ENCODE results near the gene DDAH2.

DDAH2 gene, protein sequence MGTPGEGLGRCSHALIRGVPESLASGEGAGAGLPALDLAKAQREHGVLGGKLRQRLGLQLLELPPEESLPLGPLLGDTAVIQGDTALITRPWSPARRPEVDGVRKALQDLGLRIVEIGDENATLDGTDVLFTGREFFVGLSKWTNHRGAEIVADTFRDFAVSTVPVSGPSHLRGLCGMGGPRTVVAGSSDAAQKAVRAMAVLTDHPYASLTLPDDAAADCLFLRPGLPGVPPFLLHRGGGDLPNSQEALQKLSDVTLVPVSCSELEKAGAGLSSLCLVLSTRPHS

DNA sequence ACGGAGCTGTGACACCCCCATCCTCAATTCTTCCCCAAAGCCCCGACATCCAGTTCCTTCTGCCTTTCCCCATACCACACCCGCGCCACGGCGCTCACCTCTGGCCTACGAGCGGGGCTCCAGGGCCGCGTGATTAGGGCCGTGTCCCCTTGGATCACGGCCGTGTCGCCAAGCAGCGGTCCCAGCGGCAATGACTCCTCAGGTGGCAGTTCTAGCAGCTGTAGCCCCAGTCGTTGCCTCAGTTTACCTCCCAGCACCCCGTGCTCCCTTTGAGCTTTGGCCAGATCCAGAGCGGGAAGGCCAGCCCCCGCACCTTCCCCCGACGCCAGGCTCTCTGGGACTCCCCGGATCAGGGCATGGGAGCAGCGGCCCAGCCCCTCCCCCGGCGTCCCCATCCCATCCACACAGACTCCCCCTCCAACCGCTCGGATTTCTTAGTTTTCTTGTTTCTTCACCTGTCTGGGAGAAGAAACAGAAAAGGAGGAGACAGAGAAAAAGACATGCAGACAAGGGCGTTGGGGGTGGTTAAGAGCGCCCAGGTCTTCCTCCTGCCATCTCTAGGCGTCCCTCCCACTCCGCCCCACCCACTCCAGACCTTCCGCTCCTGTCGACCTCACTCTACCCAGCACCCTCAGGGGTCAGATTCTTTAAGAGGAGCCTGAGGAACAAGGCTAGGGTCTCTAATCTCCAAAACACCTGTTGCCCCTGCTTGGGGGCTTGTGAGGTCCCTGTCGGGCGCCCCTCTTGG is at the start of gene DDAH2:
Gene DDAH2, minus strand, starts transcription at position 533 of the 748 bp plus-strand sequence. Its CDS starts 138 bp downstream, at position 395.
- DNase-seq (ENCODE audit: low spot score): no peak

DNA sequence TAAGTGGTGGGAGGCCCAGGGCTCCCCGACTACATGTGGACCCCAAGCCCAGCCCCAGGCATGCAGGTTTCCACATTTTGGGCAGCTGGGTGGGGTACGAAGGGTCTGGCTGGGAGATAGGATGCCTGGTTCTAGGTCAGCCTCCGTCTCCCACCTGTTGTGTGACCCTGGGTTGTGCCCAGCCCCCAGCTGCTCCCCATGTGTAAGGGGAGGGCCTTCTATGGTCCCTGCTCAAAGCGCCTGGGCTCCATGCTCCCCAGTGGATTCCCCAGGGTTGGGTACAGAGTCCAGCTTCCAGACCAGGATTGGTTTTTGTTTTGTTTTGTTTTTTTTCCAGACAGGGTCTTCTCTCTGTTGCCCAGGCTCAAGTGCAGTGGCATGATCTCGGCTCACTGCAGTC is 49.1 kb upstream of the DDAH2 start:
- no peak for DNase-seq (ENCODE audit: low spot score)

DNA sequence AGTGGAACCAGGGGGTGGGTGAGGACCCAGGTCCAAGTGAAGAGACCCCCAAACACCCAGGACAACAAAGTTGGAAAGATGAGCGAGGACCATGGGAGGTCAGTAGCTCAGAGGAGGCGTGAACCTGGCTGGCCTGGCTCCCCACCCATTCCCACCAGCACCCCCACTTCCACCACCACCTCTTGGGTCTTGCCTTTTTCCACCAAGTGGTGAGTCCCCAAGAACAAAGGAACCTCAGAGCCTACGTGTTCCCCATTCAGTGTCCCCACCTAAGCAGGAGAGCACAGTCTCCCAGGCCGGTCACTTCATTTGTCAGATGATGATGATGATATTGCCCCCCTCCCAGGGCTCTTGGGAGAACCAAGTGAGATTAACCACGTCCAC is 48.6 kb upstream of the DDAH2 start:
- no peak for DNase-seq (ENCODE audit: low spot score)

DNA sequence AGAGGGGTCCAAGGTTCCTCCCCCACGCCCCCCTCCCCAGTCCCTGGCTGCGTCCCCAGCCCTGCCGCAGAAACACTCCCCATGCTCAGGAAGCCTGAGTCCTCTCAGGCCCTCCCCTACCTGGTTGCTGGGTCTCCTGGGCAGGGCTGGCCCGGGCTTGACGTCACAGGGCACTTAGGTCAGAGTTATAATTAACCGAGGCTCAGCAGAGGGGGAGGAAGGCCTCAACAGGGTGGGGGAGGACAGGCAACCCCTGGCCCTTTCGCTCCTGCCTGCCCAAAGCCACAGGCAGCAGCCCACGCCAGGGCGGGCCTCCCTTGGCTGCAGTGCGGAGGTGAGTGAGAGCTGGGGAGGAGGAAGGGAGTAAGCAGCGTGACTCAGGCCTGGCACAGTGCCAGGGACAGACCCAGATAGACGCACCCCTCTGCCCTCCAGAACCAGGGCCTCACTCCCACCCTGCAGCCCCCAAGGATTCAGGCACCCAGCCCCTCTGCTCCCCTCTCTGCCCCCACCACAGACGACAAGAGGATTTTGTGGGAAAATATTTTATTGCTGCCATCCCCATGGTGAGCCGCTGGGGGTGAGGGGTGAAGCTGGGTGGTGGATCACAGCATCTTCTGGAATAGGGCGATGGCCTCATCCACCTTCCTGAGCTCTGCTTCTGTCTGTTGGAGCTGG is 48.0 kb upstream of the DDAH2 start, which contains the start of gene VWA7:
Gene VWA7, minus strand, starts transcription at position 340 of the 678 bp plus-strand sequence. CDS start 549 bp downstream, outside the sequence.
- DNase-seq (ENCODE audit: low spot score): peak; percentile 77

DNA sequence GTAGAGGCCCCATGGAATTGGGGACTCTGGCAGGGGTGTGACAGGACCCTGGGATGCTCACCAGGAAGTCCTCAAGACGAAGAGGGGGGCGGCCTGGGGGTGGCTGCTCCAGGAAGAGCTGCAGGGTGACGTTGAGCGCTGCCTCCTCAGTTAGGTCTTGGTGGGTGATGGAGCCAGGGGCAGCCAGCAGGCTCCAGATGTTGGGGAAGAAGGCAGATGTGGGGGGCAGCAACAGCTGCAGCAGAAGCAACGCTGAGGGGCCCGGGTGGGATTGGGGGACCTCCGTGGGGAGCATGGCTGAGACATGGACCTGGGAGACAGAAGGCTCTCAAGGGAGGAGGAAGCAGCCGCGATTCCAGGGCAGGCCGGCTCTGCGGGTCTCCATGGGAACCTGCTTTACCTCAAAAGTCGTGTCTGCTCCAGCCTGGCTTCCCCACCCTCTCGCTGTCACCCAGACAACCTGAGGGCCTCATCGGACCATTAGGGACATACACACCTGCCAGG is 47.4 kb upstream of the DDAH2 start:
- DNase-seq (ENCODE audit: low spot score): no peak

DNA sequence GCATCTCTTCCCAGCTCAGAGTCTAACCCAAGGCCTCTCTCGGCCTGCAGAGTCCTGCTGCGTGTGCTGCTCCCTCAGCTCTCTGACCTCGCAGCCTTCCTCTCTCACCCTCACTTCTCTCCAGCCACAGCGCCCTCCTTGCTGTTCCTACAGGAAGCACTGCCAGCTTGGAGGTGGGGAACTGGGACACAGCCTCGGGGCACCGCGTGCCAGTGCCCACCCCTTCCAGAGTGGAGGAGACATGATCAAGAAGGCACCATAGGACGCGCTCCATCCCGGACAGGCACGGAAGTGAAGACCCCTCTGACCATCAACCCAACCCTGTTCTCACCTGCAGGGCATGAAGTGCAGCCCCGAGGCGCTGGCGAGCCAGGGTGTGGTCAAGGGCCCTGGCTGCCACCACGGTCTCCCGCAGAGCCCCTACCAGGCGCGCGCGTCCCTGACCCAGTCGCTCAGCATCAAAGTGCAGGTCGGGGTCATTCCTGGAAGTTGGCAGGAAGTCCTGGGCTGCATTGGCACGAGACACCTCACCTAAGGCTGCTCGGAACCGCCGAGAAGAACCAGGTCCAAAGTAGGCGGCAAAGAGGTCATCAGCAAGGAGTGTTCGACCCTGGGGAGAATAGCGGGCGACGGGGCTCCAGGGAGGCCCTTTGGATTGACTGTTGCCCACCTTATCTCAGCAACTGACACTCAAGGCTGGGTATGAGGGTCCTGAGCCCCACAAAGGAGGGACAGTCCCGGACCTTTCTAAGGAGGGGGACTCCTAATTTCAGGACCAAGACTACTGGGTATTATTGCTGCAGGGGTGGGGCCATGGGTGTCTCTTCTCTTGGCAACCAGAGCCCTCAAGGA is 46.8 kb upstream of the DDAH2 start:
- DNase-seq (ENCODE audit: low spot score): no peak

DNA sequence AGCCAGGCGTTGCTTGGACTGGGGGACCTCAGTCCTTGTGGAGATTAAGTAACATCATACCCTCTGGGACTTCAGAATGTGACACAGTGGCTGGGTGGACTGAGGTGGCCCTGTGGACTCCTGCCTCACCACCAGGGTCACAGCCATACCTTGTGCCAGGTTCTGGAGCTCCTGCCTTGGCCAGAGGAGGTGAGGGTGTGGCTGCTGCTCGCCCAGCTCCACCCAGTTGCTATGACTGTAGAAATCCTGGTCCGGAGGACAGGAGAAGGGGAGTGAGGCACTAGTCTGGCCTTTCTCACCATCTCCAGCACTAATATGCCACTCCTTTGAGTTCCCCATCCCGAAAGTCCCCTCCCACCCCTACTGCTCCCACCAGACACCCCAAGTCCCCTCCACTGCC is 46.1 kb upstream of the DDAH2 start:
- no peak for DNase-seq (ENCODE audit: low spot score)

DNA sequence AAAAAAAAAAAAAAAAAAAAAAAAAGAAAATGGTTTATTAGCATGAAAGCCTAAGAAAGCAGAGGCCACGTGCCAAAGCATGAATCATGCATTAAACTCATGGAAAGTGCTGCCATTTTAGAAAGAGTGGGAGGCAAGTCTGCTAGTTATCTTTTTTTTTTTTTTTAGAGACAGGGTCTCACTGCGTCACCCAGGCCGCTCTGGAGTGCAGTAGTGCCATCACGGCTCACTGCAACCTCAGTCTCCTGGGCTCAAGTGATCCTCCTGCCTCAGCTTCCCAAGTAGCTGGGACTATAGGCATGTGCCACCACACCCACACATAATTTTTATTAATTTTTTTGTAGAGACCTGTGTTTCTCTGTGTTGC is 42.9 kb upstream of the DDAH2 start:
- DNase-seq (ENCODE audit: low spot score): no peak

DNA sequence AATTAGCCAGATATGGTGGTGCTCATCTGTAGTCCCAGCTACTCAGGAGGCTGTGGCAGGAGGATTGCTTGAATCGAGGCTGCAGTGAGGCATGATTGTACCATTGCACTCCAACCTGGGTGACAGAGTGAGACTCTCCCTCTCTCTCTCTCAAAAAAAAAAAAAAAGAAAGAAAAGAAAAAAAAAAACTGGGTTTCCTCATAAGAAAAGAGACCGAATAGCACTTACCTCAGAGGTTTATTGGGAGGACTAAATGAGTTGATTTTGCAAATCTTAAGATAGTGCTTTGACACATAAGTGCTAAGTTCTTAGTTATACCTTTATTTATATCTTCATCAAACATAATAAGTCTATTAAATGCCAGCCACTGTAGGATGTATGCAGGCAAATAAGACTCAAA is 41.8 kb upstream of the DDAH2 start:
- no peak for DNase-seq (ENCODE audit: low spot score)

DNA sequence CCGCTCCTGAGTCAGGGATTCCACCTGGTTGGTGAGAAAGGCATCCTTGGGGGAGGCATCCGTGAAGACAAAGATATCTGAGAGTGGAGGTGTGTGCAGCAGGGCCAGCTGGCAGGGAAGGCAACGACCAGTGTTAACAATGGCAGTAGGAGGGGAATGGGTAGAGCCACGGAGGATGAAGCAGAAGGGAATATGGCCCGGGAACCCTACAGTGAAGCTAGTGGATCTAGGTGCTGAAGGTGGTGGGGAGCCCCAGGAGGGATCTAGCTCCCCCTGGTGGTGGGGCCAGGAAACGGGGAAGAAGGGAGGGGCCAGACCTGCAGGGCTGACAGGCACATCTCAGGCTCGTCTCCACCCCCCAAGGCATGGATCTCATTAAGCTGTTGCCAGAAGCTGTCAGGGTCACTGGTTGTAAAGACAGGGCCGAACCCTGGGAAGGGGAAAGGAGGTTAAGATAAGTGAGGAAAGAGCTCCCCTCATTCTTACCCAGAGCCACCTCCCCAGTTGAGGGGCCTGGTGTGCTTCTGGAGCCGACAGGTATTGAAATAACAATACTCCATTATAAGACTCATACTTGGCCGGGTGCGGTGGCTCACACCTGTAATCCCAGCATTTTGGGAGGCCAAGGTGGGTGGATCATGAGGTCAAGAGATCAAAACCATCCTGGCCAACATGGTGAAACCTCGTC is 40.7 kb upstream of the DDAH2 start:
- DNase-seq (ENCODE audit: low spot score): peak; percentile 82

DNA sequence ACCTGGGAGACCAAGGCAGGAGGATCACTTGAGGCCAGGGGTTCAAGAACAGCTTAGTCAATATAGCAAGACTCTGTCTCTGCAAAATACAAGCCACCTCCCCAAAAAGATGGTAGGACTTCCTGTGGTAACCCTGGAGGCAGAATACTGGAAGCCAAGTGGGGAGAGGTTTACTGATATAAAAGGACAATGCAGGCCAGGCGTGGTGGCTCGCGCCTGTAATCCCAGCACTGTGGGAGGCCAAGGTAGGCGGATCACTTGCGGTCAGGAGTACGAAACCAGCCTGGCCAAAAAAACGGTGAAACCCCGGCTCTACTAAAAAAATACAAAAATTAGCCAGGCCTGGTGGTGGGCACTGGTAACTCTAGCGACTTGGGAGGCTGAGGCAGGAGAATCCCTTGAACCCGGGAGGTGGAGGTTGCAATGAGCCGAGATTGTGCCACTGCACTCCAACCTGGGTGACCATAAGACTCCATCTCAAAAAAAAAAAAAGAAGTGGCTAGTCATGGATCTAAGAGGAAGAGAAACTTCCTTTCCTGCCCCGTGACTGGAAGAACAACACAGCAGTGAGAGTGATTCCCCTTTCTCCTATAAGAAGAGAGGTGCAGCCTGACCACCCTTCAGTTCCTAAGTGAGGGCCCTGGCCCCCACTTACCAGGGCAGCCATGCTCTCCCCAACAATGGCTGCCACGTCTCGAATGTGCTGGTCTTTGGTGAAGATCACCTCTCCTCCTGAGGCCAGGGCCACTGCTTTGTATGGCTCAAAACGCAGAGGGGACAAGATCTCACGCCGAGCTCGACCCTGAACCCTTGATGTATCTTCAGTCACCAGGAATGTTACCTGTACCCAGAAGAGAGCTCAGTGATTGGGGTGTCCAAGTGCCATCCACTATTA is 39.5 kb upstream of the DDAH2 start:
- no peak for DNase-seq (ENCODE audit: low spot score)

DNA sequence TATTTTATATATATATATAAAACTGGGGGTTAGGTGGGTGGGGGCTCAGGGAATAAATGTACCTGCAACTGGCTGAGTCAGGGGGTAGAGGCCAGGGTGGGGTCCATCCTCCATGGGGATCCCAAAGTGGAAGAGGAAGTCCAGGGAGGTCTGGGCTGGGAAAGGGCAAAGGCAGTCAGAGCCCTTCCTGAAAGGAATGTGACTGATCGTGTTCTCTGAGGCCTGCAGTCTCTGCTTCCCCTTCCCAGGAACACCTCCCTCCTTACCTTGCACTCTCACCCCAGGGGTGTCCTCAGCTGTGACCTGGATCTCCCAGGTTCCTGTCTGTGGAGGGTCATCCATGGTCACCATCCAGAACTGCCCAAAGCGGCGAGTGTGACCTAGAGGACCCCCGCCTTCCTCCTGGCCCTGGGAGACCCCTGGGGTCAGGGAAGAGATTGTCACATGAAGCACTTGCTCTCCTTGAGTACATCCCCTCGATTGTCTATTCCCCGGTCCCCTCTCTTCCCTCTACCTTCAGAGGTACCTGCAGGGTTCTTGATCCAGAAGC is 38.1 kb upstream of the DDAH2 start:
- no peak for DNase-seq (ENCODE audit: low spot score)

DNA sequence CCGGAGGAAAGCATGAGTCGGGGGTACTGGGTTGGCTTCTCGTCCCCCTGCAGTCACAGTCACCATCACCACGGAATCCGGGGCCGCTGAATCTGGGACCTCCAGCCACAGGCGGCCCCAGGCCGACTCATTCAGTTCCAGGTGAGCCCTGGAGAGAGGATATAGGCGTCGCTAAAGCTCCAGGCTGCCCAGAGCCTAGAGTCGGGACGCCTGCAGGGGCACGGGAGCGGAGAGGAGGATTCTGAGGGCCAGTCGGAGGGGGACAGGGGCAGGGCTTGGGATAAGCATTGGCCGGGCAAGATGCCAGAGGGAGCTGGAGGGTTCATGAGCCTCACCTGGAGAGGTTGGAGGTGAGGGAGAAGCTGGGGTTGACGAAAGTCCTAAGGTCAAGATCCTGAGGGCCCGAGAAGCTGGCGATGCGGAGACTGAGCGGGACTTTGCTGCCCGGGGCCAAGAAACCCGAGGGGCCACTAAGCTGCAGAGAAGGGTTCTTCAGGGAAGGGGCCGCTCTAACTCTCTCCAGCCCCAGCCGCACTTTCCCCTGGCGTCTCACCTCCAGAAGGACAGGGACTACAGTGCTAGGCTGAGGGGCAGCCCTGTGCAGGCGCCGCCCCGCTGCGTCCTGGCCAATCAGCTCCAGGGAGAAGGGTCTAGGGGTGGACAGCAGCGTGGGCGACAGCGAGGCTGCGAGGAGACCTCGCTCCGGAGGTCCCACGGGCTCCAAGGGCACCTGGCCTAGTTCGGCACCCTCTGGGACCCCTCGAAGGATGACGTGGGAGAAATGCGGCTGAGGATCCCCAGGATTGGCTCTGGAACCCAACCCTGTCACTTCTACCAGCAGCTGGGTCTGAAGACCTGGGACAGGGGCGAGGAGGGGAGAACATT is 37.1 kb upstream of the DDAH2 start:
- DNase-seq (ENCODE audit: low spot score): peak; percentile 53

DNA sequence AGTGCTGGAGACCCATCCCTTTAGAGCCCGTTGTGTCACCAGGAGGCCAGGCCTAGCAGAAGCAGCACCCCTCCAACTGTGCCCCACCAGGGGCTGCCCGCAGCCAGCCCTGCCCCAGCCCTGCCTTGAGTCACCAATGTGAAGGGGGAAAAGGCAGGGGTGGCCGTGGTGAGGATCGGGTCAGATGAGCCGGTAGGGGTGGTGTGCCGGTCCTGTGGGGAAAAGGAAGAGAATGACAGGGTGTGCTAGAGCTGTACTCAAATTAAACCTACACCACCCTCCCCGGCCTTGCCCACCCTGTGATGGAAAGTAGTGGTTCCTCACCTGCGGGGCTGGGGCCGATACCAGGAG is 36.4 kb upstream of the DDAH2 start:
- no peak for DNase-seq (ENCODE audit: low spot score)

DNA sequence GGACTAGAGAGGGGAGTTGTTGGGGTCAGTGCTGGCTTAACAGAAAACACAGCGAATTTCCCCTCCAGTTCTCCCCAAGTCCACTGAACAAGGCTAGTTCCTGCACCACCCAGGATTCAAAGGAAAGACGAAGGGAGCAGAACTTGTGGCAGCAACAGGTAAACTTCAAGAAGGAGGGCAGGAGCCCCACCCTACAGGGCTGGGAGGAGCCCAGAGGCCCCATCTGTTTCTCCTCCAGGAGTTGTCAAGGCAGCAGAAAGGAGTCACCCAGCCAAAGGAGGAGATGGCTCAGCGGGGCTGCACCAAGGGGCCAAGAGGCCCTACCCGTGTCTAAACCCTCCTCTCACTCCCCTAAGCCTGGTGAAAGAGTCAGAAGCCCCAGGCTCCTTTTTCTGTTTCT is 35.1 kb upstream of the DDAH2 start:
- no peak for DNase-seq (ENCODE audit: low spot score)

DNA sequence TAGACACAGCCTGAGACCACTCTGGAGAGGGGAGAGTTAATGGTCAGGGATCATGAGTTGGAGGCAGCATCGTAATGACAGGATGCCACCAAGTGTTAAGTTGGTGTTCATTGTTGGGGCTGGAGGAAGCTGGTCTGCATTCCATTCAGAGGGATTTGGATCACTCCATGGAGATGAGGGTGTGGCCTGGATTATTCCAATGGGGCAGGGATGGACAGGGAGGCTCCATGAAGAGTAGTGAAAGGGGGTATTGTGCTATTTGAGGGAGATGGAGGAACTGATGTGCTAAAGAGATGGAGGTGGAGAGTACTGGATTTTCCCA is 34.5 kb upstream of the DDAH2 start:
- DNase-seq (ENCODE audit: low spot score): peak; percentile 94

DNA sequence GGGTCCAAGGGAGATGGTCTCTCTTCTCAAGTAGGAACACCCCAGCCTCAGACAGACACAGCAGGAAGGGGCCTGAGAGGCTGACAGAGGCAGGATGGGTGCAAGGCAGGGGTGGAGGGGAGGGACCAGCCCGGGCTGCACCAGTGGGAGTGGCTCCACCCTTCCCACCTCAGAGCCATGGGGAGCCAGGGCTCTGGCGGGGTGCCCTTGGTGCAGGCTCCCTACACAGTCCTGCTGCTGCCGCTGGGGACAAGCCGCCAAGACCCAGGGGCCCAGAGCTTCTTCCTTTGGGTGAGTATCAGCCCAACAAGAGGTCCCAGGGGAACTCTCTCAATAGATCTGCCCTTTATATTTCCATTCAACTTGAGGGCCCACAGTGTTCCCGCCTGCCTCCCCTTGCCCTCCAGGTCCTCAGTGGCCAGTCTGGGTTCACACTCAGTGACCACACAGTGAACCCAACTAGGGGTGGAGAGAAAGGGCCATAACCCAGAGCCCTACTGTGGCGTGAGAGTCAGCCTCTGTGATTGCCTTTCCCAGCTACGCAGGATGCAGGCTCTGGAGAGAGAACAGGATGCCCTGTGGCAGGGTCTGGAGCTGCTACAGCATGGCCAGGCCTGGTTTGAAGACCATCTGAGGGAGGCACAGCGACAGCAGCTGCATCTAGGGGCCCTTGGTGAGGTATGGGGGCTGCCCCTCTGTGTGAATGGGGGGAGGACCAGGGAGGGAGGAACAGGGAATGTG is 33.9 kb upstream of the DDAH2 start:
- no peak for DNase-seq (ENCODE audit: low spot score)

DNA sequence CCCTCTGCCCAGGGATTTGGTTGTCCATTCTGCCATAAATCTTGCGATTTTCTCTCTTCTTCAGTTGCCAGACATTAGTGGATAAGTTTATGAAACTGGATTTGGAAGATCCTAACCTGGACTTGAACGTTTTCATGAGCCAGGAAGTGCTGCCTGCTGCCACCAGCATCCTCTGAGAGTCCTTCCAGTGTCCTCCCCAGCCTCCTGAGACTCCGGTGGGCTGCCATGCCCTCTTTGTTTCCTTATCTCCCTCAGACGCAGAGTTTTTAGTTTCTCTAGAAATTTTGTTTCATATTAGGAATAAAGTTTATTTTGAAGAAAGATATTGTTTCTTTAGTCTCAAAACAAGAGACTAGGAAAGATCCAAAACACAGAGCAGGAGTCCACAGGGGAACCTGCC is 33.3 kb upstream of the DDAH2 start, which contains the start of gene SAPCD1:
Gene SAPCD1, plus strand, starts transcription at position 301 of the 400 bp plus-strand sequence. CDS start 399 bp downstream, outside the sequence.
- DNase-seq (ENCODE audit: low spot score): no peak

Measured in AG08395 (cell line).